ENCODE data around the gene UROD. TPM values are rescaled to one million over a fixed set of nuclear protein-coding genes. Genes with fewer than 3 reads are reported as not detected.

UROD gene
- total RNA-seq, 2 donors from 2014 or later: 41.7 to 43.5 TPM

DNA sequence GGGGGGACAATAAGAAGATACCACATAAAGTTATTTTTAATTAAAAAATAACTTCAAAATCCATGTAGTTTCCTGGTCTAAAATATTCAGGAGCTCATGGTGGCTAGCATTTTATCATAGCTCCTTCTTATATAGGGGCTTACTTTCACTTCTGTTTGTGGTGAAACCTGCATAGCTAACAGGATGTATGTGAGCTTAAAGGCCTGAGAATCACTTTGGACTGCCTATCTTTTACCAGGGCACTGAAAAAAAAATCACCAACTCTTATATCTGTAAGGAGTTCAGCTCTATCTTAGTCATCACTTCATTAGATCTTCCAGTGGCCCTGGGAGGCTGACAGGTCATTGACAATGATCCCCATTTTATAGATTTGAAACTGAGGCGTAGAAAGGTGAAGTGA, 21.3 kb downstream of the UROD start:
- TF ChIP-seq, protein P1, sequence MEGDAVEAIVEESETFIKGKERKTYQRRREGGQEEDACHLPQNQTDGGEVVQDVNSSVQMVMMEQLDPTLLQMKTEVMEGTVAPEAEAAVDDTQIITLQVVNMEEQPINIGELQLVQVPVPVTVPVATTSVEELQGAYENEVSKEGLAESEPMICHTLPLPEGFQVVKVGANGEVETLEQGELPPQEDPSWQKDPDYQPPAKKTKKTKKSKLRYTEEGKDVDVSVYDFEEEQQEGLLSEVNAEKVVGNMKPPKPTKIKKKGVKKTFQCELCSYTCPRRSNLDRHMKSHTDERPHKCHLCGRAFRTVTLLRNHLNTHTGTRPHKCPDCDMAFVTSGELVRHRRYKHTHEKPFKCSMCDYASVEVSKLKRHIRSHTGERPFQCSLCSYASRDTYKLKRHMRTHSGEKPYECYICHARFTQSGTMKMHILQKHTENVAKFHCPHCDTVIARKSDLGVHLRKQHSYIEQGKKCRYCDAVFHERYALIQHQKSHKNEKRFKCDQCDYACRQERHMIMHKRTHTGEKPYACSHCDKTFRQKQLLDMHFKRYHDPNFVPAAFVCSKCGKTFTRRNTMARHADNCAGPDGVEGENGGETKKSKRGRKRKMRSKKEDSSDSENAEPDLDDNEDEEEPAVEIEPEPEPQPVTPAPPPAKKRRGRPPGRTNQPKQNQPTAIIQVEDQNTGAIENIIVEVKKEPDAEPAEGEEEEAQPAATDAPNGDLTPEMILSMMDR (IDR thresholded peaks at IDR 0.05): no peak
- intact Hi-C loops (cut with DNase I): no loop called here

DNA sequence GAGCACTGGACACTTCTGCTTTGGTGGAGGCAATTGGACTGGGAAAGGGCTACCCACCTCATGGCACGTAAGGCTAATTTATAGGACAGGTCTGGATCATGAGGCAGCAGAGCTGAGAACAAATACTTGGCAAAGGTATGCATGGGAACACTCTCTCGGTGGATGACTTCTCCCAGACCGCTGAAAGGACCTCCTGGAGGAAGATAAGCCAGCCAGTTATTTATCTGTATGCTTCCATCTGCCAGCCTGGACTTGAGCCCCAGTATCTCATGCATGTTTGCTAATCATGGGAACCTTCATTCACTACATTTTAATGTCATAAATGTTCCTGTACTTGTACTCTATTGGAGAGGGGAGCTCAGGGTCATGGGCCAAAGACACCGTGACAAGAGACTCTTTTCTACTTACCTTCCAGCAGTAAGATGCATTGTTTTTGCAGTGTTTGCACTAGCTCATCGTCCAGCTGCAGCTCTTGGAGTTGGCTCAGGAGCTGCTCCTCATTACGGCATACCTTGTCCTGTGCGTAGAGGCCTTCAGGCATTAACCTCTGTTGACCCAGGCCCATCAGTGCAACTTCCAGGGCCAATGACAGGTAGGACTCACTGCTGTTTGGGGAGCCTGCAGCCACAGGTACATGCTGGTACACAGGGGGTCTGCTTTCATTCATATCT, 23.7 kb downstream of the UROD start:
- DNase-seq: no peak
- intact Hi-C loops (cut with DNase I): no loop called here
- TF ChIP-seq, protein P1 (IDR thresholded peaks at IDR 0.05): no peak

More for the DNA sequence above, 21.3 kb downstream of the UROD start:
- no peak overlapping the region for H3K27ac ChIP-seq
- no peak overlapping the region for H3K4me3 ChIP-seq
- peaks cover 6% of the 10 kb centered on the region for H3K4me1 ChIP-seq
- no peaks in the 10 kb centered on the region for H3K36me3 ChIP-seq
- H3K9ac ChIP-seq (ENCODE audit: low read depth in 2 of 2, low read length in 2 of 2): no peak overlapping the region
- no peaks in the 10 kb centered on the region for H3K9me3 ChIP-seq
- DNase-seq: no peak
- no peaks in the 10 kb centered on the region for H3K27me3 ChIP-seq

DNA sequence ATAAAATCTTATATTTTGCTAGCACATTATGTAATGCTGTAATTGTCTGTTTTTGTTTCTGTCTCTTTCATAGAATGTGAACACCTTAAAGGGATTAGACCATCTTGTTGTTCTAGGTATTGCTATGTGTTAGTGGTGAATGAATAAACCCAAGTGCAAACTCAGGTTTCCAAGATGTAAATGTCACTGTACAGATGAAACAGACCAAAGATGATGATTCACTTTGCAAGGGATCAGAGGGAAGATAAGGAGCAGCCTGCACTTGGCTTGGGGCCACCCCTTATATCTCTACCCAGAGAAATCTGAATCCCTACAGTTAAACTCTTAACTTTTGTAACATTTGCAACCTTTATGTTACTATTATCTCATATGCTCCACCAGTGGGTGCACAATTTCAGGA, 25.4 kb downstream of the UROD start:
- Histone ChIP-seq H3K27ac (no peak overlapping the region), H3K27me3 (no peaks in the 10 kb centered on the region), H3K4me1 (peaks cover 6% of the 10 kb centered on the region), H3K4me3 (no peak overlapping the region), H3K9me3 (no peaks in the 10 kb centered on the region), H3K9ac (ENCODE audit: low read depth in 2 of 2, low read length in 2 of 2) (no peak overlapping the region), H3K36me3 (no peaks in the 10 kb centered on the region)
- TF ChIP-seq, protein P1 (IDR thresholded peaks at IDR 0.05): no peak
- intact Hi-C loops (cut with DNase I): no loop called here
- no peak for DNase-seq

More for the DNA sequence above, 23.7 kb downstream of the UROD start:
- Histone ChIP-seq H3K27me3 (no peaks in the 10 kb centered on the region), H3K4me1 (peaks cover 6% of the 10 kb centered on the region), H3K36me3 (no peaks in the 10 kb centered on the region), H3K9me3 (no peaks in the 10 kb centered on the region), H3K9ac (ENCODE audit: low read depth in 2 of 2, low read length in 2 of 2) (no peak overlapping the region), H3K27ac (no peak overlapping the region), H3K4me3 (no peak overlapping the region)

DNA sequence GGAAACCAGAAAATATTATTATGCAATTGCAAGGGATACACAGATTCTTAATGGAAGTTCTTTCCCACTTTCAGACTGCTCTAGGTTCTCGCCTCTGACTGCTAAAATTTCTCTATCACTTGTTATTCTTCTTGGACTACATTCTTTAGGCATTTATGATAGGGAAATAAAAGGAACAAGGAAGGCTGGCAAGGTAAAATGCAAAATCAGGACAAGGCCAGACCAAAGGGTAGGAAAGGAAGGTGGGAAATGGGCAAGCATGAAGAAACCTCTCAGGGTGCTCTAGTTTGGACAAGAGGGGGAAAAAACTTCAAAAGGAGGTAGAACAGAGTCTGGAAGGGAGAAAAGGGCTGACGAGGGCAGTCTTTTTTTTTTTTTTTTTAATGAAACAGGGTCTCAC, 26.2 kb downstream of the UROD start:
- no peaks in the 10 kb centered on the region for H3K36me3 ChIP-seq
- H3K4me1 ChIP-seq: peaks cover 6% of the 10 kb centered on the region
- no peaks in the 10 kb centered on the region for H3K27me3 ChIP-seq
- H3K4me3 ChIP-seq: no peak overlapping the region
- H3K9ac ChIP-seq (ENCODE audit: low read depth in 2 of 2, low read length in 2 of 2): no peak overlapping the region
- H3K9me3 ChIP-seq: no peaks in the 10 kb centered on the region
- DNase-seq: peak; percentile 24
- TF ChIP-seq, protein P1 (IDR thresholded peaks at IDR 0.05): no peak
- intact Hi-C loops (cut with DNase I): no loop called here
- H3K27ac ChIP-seq: no peak overlapping the region

DNA sequence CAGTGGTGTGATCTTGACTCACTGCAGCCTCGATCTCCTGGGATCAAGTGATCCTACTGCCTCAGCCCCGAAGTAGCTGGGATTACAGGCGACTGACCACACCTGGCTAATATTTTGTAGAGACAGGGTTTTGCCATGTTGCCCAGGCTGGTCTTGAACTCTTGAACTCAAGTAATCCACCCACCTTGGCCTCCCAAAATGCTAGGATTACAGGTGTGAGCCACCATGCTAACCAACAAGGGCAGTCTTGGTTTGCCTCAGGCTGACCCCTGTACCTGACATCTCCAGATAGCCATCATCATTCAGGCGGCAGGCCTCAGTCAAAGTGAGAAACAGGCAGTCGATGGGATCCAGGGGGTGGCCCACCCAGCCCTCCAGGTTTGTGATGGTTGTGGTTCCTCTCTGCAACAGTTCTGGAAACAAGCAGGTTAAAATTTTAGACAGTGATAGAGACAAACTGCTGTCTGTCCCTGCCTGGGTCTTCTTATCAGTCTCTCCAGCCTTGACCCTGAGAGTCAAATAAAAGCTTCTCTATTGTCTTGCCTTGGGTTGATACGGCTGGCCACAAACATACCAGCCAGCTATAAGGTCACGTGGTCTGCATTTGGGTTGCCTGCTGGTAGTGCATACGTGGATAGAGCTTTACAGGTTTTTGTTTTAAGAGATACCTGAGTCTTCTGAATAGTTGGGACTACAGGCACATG, 26.8 kb downstream of the UROD start:
- TF ChIP-seq, protein P1 (IDR thresholded peaks at IDR 0.05): no peak
- no peak overlapping the region for H3K27ac ChIP-seq
- H3K9ac ChIP-seq (ENCODE audit: low read depth in 2 of 2, low read length in 2 of 2): no peak overlapping the region
- H3K4me3 ChIP-seq: no peak overlapping the region
- DNase-seq: no peak
- intact Hi-C loops (cut with DNase I): no loop called here
- no peaks in the 10 kb centered on the region for H3K36me3 ChIP-seq
- H3K27me3 ChIP-seq: no peaks in the 10 kb centered on the region
- no peaks in the 10 kb centered on the region for H3K9me3 ChIP-seq
- H3K4me1 ChIP-seq: peaks cover 6% of the 10 kb centered on the region
